Transverse colon (tissue), 4 donors: ENCODE measurements around the gene ATG9B. TPM values are rescaled to one million over a fixed set of nuclear protein-coding genes. Genes with fewer than 3 reads are reported as not detected.

ENCODE experiments used
- DNase-seq: peaks from one replicate; pipeline ENCODE4 v3.0.0-alpha.2; 2019
- H3K27ac ChIP-seq, 4 donors: fragments of 200-600 bp; sonication (generic); 2 replicates each; pipeline ENCODE4 v1.5.1; 2016 to 2018; ENCODE audit warnings: inconsistent platforms in 4 of 4
- H3K27me3 ChIP-seq: fragments of 200-600 bp; sonication (generic); 2 replicates; pipeline ENCODE4 v1.5.1; 2017; ENCODE audit warnings: inconsistent platforms
- H3K36me3 ChIP-seq, 4 donors: fragments of 200-600 bp; sonication (generic); 2 replicates each; pipeline ENCODE4 v1.5.1; 2017 to 2019; ENCODE audit warnings: inconsistent platforms in 4 of 4
- H3K4me1 ChIP-seq, 4 donors: fragments of 200-600 bp; sonication (generic); 2 replicates each; pipeline ENCODE4 v1.5.1; 2017 to 2020; ENCODE audit warnings: inconsistent platforms in 4 of 4
- H3K4me3 ChIP-seq, 4 donors: fragments of 200-600 bp; sonication (generic); 1 replicate in 1 of 4; 2 replicates in 3 of 4; pipeline versions ENCODE4 v1.5.1 to v1.6.1; 2017 to 2019; ENCODE audit warnings: inconsistent platforms in 4 of 4
- H3K9me3 ChIP-seq, 2 donors: fragments of 200-600 bp; sonication (generic); 2 replicates each; pipeline ENCODE4 v1.5.1; 2017 to 2019; ENCODE audit warnings: inconsistent platforms in 2 of 2
- EP300 ChIP-seq: sonication (generic); formaldehyde crosslinking; IDR thresholded peaks from one replicate; pipeline ENCODE4 v1.6.1; 2017; ENCODE audit warnings: antibody characterized with exemption, low read depth
- POLR2A ChIP-seq: fragments of 450-650 bp; IDR thresholded peaks from one replicate; pipeline ENCODE4 v1.6.1; 2016; ENCODE audit warnings: antibody characterized with exemption, mild to moderate bottlenecking, moderate library complexity
- POLR2AphosphoS5 ChIP-seq, 3 donors: sonication (generic); formaldehyde crosslinking; IDR thresholded peaks; one replicate each; pipeline ENCODE4 v1.6.1; 2016; ENCODE audit warnings: antibody characterized with exemption in 3 of 3
- WGBS, 2 donors: methylation state at CpG; one replicate each; pipeline ENCODE4 v1.1.5; 2018; ENCODE audit warnings: low coverage in 1 of 2; 5-methylcytosine and 5-hydroxymethylcytosine counted together
- in situ Hi-C, 4 donors: fragments of 200-750 bp; cut with MboI; loops; one replicate each; pipeline versions ENCODE4 v1.15.0 to v1.15.1; 2017; ENCODE audit warnings: low sequenced_read_pairs in 3 of 4, low pct_ligation_motif_present in 1 of 4, low pct_unique_long_range_greater_than_20kb in 1 of 4
- intact Hi-C: fragments of 100-400 bp; cut with DNase I; formaldehyde crosslinking; loops from one replicate; pipeline ENCODE4 v1.15.1; 2023; ENCODE audit warnings: low total_unique reads
- total RNA-seq, 4 donors: library from RNA; depleted of rRNA; stranded (reverse); fragments of >200 nt; gene quantifications; one replicate each; pipeline ENCODE4 v1.1.0, GENCODE V29; 2016
- TF ChIP-seq, protein P1 (sequence below), 5 experiments: fragments of 200-600 bp in 3 of 5; fragments of 450-650 bp in 2 of 5; sonication (generic) in 3 of 5; IDR thresholded peaks; 1 replicate in 2 of 5; 2 replicates in 3 of 5; pipeline ENCODE4 v1.5.1; 2016 to 2017; ENCODE audit warnings: antibody characterized with exemption in 5 of 5, inconsistent platforms in 3 of 5, mild to moderate bottlenecking in 2 of 5, moderate library complexity in 1 of 5

Gene ATG9B
- total RNA-seq, 4 donors from 2014 or later = 1.1 TPM; not detected in 3

DNA sequence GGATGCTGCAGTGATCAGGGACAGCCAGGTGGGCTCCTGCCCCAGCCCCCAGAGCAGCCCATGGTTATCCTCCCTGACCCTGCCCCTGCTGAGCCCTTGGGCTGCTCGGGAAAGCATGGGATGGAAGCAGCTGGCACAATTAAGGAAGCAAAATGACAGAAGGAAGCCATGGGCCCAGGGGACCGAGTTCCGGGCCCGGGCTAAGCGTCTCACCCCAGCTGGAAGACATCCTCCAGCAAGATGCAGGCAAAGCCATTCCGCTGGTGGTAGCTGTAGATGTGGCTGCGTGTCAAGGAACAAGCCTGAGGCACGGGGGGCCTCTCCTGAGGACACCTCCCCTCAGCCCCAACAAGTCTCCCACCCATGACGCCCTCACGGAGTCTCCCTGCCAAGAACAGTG, 1.1 kb downstream of the ATG9B start:
- H3K27ac ChIP-seq = no peak overlapping the region
- H3K36me3 ChIP-seq = no peaks in the 10 kb centered on the region
- in situ Hi-C loops = no loop called here
- no peaks in the 10 kb centered on the region for H3K9me3 ChIP-seq
- peaks cover 7 to 18% (median 15%) of the 10 kb centered on the region in 4 donors for H3K4me1 ChIP-seq
- no peak overlapping the region for H3K4me3 ChIP-seq
- H3K27me3 ChIP-seq = peaks cover 34% of the 10 kb centered on the region
- TF ChIP-seq POLR2AphosphoS5 (IDR thresholded peaks at IDR 0.05) = no peak
- TF ChIP-seq, protein P1, sequence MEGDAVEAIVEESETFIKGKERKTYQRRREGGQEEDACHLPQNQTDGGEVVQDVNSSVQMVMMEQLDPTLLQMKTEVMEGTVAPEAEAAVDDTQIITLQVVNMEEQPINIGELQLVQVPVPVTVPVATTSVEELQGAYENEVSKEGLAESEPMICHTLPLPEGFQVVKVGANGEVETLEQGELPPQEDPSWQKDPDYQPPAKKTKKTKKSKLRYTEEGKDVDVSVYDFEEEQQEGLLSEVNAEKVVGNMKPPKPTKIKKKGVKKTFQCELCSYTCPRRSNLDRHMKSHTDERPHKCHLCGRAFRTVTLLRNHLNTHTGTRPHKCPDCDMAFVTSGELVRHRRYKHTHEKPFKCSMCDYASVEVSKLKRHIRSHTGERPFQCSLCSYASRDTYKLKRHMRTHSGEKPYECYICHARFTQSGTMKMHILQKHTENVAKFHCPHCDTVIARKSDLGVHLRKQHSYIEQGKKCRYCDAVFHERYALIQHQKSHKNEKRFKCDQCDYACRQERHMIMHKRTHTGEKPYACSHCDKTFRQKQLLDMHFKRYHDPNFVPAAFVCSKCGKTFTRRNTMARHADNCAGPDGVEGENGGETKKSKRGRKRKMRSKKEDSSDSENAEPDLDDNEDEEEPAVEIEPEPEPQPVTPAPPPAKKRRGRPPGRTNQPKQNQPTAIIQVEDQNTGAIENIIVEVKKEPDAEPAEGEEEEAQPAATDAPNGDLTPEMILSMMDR (IDR thresholded peaks at IDR 0.05) = no peak
- no peak for TF ChIP-seq EP300
- no peak for TF ChIP-seq POLR2A
- WGBS, 2 donors = 82% methylated on average over 8 of the region's 10 CpGs; no CpG with 5 or more reads in 1 of the 2 donors
- DNase-seq = no peak
- intact Hi-C loops = no loop called here

DNA sequence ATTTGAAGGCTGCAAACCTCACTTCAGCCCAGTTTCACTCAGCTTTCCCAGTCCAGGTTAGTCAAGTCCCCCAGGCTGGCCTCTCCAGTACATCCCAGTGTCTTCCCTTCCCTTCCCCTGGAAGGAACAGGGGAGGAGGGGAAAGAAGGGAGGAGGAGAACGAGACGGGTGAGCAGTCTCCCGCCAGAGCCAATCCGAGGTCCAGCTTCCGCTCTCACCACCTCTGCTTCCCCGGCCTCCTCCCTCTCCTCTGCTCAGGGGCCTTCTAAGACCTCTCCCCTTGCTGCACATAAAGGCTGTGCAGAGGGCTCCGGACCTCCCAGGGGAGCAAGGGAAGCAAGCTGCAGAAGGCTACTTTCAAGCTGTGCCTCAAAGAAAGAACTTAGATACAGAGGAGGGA, 4.1 kb downstream of the ATG9B start:
- H3K4me3 ChIP-seq = no peak overlapping the region
- H3K36me3 ChIP-seq = no peaks in the 10 kb centered on the region
- no peak overlapping the region for H3K27ac ChIP-seq
- H3K9me3 ChIP-seq = no peaks in the 10 kb centered on the region
- 78% methylated on average over 7 of the region's 7 CpGs; no CpG with 5 or more reads in 1 of the 2 donors for WGBS, 2 donors
- H3K27me3 ChIP-seq = peaks cover 44% of the 10 kb centered on the region
- peaks cover 11 to 17% (median 15%) of the 10 kb centered on the region in 4 donors for H3K4me1 ChIP-seq
- in situ Hi-C loops (no loop called here), intact Hi-C loops (no loop called here)
- DNase-seq = no peak
- no peak for TF ChIP-seq POLR2A
- TF ChIP-seq, protein P1 (IDR thresholded peaks at IDR 0.05) = no peak
- no peak for TF ChIP-seq EP300
- TF ChIP-seq POLR2AphosphoS5 (IDR thresholded peaks at IDR 0.05) = no peak

DNA sequence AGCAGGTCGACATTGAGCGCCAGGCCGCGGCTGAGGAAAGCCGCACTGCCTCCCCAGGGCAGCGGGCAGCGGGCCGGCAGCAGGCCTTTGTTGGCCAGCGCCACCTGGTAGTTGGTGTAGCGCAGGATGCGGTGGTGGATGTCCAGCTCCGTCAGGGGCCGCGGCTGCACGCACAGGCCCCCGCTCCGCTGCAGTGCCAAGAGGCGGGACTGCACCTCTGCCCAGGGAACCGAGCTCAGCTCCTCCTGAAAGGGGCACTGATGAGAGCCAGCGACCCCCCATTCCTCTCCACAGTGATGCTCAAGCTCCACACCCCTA, 5.2 kb downstream of the ATG9B start:
- Histone ChIP-seq H3K27me3 (peaks cover 44% of the 10 kb centered on the region), H3K4me3 (peak overlapping the region in 2 of 4 donors; percentile 23 to 43)
- intact Hi-C loops = no loop called here

DNA sequence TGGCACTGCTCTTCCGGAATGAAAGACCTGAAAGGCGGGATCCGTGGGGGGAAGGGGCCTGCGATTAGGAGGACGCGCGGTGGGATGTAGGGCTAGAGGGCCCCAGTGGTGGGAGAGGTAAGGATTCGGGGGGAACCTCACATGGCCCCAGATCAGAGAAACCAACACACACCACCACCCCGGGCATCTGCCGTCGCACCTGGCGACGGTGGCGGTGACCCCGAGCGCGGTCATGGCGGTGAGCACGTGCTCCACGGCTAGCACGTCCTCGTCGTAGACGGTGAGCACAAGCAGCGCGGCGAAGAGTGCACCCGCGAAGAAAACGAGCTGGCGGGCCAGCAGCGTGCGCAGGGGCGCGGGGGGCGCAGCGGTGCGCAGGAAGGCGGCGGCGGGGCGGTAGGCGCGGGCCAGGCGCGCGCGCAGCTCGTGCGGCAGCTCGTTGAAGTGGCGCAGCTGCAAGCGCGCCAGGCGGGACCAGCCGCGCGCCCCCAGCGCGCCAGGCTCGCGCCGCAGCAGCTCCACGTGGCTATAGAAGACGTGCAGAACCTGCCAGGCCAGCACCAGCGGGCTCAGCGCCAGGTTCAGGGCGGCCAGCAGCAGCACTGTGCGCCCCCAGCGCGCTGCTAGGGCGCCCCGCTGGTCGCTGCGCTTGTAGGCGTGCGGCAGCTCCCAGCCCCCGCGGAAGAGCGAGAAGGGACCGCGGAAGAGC, 5.7 kb downstream of the ATG9B start:
- 2% methylated on average over 39 of the region's 82 CpGs; no CpG with 5 or more reads in 1 of the 2 donors for WGBS, 2 donors
- TF ChIP-seq POLR2A (no peak), EP300 (no peak), POLR2AphosphoS5 (IDR thresholded peaks at IDR 0.05) (no peak)
- TF ChIP-seq, protein P1 (IDR thresholded peaks at IDR 0.05) = no peak
- Histone ChIP-seq H3K27me3 (peaks cover 44% of the 10 kb centered on the region), H3K4me3 (peak overlapping the region in 2 of 4 donors; percentile 23 to 43), H3K36me3 (no peaks in the 10 kb centered on the region), H3K4me1 (peaks cover 17 to 23% (median 21%) of the 10 kb centered on the region in 4 donors), H3K9me3 (no peaks in the 10 kb centered on the region), H3K27ac (no peak overlapping the region)
- in situ Hi-C loops = no loop called here
- intact Hi-C loops = no loop called here
- DNase-seq = no peak

More for the DNA sequence above, 5.2 kb downstream of the ATG9B start:
- H3K27ac ChIP-seq = no peak overlapping the region
- TF ChIP-seq EP300 (no peak), POLR2A (no peak), POLR2AphosphoS5 (IDR thresholded peaks at IDR 0.05) (no peak)
- TF ChIP-seq, protein P1 (IDR thresholded peaks at IDR 0.05) = no peak
- WGBS, 2 donors = 13 to 14% methylated on average over 2 to 6 of the region's 20 CpGs
- H3K36me3 ChIP-seq = no peaks in the 10 kb centered on the region
- peaks cover 14 to 18% (median 17%) of the 10 kb centered on the region in 4 donors for H3K4me1 ChIP-seq
- no peaks in the 10 kb centered on the region for H3K9me3 ChIP-seq
- in situ Hi-C loops = no loop called here
- DNase-seq = no peak
